HUDEP-2 (cell line): ENCODE data around the gene DQX1.
A peak's percentile ranks its signal among the peaks of the same experiment; 100 is the strongest.

Source experiments
- DNase-seq, 76 experiments: peaks; one replicate each; lab custom pipeline; 2025; ENCODE audit not compliant: unreplicated experiment in 76 of 76; lab: John Stamatoyannopoulos, UW

The DQX1 gene

DNA sequence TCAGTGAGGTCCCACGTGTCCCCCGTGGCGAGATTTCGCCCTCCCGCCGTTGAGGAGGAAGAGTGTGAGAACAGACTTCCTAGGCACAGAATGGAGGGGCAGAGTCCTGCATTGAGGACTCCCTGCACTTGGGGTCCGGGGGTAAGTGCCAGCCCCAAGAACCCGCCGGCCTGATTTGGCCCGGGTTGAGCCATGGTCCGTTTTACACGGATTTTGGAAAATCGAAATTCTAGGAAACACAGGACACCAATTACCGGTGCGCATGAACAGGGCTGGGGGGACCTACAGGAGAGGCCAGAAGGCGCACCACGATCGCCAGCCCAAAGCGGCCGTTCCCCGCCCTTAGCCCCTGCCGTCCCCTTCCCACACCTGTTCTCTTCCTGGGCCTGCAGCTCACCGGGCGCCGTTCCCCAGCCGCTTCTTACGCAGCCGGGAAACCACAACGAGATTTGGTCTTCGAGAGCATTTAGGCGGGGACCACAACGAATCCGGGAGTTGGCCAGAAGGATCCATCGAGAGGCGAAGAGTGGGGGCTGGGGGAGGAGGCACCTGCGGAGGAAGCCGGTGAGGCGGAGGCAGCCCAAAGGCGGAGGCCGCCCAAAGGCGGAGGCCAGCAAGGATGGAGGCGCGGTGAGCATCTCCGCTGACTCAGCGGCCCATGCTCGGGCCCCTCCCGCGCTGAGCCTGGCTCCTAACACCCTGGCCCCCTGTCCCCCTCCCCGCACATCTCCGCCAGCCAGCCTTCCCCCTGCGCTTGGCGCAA is 12.2 kb downstream of the DQX1 start:
- peak in 3 of 76 experiments; percentile 14 to 18 (median 16) for DNase-seq

DNA sequence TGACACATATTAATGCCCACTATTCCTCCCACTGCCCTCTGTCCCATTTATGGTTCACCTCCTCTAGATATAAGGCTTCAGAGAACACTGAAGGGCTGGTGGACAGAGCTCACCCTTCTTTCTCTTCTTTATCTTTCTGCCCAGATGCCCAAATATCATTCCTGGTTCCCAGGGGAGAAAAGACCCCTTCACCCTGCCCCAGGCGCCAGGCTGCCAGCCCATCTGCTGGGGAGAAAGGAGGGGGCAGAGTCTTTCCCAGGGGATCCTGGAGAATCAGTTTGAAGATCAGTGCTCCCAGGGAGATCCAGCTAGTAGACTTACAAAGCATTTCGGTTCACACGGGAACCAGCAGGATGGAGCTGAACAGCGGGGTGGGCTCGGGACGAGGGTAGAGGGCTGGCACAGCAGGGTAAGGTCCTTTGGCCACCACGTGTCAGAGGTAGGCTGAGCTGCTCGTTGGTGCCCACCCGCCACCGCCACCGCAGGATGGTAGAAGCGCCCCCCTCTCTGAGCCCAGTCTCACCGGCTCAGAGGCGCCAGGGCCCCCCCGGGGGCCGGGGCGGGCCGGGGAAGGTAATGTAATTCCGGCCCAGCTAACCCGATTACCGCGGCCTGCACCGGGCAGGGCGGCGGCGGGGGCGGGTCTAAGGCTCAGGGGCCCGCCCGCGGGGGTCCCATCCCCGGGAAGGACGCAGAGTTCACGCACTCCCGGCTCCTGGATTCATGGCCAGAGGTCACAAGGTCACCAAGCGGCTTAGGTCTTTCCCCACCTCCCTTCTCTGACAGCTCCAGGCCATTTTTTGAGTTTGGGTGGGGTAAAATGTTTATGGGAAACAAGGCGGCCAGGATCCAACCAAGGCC is 13.1 kb downstream of the DQX1 start:
- DNase-seq, result no peak

DNA sequence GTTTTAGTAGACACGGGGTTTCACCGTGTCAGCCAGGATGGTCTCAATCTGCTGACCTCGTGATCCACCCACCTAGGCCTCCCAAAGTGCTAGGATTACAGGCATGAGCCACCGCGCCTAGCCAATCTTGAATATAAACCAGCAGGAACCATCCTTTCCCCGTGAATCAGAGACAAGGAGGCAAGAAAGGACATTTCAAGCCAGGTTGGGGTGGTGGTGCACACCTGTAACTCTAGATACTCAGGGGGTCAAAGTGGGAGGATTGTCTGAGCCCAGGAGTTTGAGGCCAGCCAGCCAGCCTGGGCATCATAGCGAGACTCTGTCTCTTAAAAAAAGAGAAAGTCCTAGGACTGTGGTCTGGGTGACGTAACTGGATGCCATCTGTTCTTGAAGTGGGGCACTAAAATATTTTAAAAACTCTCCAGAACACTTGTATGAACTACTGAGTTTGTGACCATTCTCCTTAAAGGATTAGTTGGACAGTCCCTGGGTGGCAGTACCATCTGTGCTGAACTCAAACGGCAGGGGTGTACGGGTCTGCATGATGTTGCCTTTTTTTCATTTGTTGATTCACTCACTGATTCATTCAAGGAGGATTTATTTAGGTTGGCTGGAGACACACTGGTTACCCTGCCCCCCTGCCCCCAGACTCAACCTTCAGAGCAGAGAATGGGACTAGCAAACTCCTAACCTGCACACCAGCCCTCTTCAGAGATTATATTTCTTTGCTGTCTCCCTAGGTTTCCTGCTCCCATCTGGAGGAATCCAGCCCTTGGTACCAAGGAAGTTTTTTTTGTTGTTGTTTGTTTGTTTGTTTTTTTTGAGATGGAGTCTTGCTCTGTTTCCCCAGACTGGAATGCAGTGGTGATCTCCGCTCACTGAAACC is 14.7 kb downstream of the DQX1 start:
- DNase-seq, result no peak

DNA sequence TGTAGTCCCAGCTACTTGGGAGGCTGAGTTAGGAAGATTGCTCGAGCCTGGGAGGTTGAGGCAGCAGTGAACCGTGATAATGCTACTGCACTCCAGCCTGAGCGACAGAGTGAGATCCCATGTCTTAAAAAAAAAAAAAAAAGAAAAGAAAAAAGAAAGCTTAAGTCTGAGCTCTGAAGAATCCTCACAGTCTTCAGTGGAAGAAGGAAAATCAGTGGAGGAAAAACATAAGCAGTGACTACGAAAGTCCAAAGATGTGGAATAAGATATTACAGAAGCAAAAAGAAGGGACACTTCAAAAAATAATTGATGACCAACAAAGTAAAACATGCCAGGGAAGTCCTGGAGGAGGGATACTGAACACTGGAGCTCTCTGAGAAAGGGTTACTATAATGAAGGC is 15.8 kb downstream of the DQX1 start:
- no peak for DNase-seq

DNA sequence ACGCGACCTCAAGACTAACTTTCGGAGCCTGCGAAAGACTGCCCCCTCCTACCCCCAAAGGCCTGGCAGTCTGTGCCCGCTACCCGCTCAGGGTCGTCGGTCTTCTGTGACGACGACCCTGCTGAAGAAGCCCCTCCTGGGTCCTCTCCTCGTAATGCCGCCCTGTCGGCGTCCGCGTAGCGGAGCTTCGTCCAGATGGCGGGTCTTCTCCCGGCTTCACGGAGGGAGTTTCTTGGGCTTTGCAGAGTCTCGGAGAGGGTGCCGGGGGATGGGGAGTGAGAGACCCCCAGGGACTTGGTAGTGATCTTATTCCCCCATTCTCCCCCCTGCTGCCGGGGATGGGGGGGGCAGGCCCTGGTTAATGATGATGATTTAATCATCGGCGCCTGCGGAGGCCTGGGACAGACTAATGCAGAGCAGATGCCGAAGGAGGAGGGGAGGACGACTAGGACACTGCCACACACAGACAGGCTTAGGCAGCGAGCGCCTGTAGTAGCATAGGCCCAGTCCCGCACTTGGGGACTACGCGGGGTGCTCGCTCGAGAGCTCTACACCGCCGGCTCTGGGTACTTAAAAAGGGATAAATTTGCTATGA is 18.0 kb downstream of the DQX1 start:
- peak in 2 of 76 experiments; percentile 18 for DNase-seq

DNA sequence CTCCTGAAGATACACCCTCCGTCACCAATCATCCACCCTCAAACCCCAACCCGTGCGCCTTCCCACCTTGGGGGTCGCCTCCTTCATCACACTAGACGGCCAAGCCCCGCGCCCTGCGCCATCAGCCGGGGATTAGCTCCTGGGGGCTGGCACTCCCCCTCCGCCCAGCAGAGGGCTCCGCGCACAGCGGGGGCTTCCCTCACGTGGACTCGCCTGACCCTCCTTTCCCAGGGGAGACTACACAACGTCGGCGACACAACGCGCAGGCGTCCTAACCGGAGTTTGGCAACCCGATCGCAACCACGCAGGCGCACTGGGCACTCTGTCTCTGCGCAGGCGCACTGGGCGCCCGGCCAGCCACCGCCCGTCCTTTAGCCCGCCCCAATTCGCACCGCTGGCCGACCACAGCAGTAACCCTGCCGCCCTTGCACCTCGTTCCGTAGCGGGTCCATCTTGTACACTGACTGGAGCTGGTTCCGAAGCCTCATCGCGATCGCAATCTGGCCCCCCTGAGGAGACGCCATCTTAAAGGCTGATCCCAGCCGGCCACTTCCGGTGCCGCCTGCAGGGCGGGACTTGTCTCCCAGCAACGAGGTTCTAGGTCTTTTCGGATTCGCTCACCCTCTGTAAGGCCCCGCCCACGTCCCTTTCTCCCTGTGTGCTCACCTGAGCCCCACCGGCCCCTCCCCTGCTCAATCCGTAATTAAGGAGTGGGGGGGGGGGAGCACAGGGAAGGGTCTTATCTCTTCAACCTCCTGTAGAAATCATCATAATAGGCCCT is 18.7 kb downstream of the DQX1 start, which contains the start of gene PCGF1:
TSS of gene PCGF1 (minus strand) at position 551 of the 781 bp plus-strand sequence. CDS start at position 524, 27 bp downstream.
- DNase-seq, result peak; percentile 54 to 99 (median 93)

DNA sequence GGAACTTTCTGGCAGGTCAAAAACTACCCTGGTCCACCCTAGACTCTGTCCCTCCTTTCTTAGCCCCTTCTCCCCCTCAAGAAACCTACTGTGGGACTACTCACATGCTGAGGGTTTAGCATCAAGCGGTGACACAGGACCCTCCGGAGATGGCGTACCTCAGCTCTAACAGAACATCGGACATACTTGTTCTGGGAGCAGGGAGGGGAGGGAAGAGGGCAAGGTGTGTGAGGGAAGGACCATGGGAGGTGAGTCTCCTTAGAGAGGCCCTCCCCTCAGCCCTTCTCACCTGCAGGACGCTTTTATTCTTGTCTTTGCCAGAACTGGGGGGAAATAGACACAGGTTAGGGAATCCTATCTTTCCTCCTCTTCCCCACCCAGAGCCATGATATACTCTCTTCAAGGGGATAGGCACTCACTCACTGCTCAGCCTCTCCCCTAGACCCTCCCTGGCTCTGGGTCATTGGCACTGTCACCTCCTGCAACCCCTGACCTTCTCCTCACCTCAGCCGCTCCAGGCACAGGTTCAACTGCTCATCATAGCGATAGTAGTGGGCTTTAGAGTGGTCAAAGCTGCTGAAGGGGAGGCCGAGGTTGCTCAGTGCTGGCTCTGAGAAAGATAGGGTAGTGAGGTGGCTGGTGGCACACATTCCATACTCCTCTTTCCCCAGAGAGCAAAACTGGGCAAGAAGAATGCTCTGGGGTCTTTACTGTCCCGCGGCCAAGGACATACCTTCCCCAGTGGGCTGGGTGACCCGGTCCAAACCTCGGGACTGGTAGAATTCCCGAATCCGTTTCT is 20.4 kb downstream of the DQX1 start:
- DNase-seq, result no peak

DNA sequence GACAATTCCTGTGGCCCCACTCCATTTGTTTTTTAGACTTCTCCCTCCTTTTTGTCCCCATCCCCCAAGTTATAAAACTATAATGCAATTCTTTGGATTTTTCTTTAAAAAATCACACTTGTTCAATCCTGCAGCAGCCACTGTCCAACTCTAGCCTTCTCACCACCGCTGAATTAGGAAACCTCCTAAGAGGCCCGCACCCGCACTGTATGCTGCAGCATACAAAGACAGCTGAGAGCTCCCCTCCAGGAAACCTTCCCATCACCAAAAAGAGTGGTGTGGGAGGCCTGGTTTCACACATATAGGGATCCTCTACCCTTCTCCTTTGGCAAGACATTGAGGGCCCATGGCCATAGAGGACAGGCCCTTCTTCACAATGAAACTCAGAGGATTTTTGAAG is 21.4 kb downstream of the DQX1 start:
- DNase-seq, result no peak

DNA sequence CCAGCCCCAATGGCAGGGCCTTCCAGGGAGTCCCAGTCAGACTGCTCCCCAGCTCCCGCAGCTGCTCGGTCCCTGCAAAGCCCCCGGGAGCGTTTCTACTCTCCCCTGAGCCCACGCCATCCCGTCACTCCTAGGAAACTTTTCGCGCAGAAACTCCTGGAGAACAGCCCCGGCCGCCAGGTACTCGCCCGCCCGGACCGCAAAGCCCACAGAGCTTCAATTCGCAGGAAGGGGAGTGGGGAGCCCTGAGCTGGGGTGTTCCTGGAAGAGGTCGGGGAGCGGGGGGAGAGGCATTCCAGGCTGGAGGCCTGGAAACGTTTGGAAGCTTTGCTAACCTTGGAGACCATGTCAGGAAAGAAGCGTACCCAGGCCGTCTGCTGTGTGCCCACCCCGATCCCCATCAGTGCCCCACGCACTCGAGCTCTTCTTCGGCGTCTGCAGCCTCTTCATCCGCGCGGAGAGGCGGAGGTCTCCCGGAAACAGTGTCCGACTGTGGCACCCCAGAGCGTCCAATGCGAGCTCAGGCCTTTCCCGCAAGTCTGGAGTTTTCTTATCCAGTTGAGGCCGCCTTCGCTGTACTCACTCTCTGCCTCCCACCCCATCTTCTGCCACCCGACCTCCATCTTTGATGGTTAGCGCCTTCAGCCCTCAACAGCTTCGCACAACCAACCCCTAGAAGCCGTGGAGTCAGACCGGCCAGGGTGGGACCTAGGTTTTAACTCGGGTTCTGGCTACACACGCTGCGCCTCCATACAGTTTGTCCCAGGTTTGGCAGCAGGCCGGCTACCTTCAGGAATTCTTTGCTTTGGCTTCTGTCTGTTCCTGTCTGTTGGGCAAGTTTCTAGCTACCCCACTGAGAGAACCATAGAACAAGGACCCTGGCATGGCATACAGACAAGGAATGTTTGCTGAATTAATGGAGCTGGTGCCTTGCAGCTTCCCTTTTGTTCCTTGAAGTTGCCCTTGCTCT is 22.2 kb downstream of the DQX1 start:
- DNase-seq, result no peak

DNA sequence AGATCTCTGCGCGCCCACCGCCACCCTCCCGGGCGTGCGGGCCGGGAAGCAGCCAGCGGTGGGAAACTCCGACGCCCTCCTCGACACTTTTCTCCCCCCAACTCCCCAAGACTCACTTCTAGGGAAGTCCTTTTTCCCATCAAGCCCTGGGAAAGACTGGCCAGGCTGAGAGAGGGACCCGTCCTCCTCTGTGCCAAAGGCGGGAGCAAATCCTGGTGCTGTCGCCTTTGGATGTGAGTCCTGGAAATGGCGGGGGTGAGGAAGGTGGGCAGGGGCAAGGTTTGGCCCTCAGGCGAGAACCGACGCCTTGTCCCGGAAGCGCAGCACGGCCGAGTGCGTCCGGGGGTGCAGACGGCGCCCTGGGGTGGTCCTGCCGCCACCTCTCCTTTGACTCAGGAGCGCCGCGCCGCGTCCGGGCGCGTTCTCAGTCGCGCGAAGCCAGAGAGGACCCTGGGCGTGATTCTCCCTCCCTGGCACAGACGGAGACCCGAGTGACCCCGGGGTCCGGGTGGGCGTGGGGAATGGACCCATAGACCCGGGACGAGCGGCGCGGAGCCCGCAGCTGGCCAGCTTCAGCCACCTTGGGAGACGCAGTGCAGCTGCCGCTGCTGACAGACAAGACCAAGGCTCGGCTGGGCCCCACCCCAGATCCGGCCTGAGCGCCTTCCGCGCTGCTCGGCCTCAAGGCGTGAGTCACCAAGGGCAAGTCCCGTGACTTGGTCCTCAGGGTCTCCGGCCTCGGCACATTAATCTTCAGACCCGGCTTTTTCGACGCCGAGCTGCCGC is 23.1 kb downstream of the DQX1 start:
- DNase-seq, result peak in 69 of 76 experiments; percentile 6 to 78 (median 60)

DNA sequence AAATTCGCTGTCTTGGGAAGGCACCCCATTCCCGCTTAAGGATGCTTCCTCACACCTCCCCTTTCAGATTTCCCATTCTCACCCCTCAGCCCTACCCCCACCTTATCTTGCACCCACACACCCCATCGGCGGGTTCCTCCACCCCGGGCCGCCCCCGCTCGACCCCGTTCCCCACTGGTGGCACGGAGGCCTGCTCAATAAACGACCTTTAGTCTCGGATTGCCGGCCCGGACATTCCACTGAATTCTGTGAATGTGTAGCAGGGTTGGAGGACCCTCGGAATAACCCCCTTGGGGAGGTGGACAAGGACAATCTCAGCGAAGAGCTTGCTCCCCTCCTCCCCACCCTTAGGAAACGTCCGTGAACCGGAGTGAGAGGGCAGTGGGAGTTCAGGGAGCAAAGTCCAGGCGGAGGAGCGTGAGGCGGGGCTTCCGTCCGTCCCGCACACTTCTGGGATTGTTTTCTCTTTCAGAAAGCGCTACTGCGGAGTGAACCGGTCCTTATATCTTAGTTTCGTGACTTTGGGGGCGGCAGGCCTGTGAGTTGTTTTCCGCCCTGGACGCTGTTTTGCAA is 23.8 kb downstream of the DQX1 start:
- no peak for DNase-seq

DNA sequence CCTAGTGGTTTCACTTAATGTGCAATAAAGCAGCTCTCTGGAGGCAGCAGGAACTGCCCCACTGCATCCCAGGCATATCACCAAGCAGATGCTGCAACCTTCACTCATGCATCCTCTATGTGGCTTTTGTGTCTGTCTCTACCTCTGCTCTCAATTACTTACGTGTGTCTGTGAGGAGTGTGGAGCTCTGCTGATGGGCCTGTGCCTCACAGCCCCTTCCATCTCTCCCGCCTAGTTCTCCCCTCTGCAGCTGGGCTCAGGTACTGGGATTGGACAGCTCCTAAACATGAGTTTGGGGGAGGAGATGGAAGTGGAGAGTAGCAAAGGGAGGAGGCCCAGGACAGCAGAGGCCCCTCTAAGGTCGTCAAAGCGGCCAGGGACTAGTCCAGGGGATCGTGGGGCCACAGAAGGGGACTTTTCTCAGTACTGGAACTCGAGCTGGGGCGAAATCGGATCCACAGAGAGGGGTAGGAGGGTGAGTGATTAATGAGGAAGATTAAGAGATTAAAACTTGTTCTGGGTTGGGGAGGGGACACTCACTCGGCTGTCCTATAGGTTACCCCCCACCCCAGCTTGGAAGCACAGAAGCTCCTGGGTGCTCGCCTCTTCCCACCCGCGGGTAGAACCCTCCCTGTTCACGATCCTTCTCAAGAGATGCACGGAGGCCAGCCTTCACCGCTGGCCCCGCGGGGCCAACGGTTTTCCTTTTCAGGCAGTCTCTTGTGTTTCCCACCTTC is 24.5 kb downstream of the DQX1 start:
- DNase-seq, result no peak

DNA sequence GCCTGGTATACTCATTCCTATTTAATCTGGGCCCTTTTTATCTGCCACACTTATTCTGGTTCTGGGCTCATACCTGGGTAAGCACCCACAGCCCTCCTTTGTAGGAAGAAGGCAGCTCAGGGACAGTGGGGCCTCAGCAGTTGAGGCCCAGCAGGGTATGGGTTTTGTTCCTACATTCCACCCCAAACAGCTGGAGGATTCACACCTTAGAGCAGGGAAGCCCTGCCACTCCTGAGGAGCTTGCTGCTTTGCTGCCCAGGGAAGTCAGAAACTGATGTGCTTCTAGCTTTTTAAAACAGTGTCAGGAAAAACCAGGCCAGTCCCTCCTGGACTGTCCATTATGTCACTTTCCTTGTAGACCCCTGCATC is 25.5 kb downstream of the DQX1 start:
- DNase-seq, result no peak

DNA sequence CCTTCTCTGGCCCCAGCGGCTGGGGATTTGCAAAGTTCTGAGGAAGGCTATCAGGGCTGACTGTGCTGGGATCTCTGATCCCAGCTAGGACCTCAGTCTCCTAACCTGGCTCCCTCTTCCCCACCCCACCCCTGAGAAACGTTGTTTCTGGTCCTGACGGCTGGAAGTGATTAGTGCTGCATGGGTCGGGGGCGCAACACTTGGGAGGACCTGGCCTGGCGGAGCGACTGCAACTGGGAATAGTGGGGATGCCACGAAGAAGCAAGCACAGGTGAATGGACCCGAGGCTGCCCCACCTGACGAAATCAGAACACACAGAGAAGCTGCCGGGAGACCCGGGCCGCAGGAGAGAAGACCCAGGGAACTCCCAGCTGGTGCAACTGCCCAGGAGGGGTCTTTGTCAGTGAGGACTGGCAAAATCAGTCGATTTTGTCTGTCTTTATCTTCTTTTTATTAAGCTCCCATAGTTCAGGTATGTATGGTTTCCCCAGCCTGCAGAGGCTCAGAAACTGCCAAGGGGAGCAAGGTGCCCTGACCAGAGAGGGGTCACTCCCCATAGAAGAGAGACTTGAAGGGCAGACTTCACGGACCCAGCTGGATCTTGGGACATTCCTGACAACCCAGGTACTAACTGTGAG is 26.0 kb downstream of the DQX1 start:
- DNase-seq, result no peak

DNA sequence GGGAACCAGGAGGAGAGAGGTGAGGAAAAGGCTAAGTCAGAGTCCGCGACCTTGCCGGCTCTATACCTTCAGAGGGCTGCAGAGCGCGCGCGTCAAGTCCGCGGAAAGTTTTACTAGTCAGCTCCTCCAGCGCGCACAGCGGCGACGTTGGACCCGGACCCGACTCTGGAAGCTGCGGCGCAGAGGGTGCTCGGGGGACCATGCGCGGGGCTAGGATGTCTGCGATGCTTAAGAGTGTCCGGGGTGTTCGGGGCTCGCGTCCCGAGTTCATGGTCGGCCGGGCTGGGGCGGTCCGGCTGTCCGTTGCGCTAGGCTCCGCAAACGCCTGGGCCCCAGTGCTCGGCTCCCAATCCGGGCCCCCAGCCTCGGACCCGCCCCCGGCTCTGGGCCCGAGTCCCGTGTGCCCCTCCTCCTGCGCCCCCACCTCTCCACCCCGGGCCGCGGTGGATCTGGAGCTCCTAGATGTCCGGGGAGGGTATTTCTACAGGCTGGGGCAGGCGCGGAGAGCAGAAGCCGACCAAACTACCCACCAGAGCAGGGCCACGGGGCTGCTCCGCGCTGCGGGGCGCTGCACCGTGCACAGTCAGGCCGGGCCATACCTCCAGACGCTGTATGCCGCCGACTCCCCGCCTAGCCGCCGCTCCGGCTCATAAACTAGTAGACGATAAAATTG is 26.6 kb downstream of the DQX1 start, which contains the start of gene LBX2:
TSS of gene LBX2 (minus strand) at position 337 of the 673 bp plus-strand sequence. CDS start at position 271, 66 bp downstream.
- DNase-seq, result peak in 9 of 76 experiments; percentile 16 to 71 (median 38)
